Retinal pigment epithelial cell (primary cell): ENCODE results near the gene FAM78B.

Experiments used
- DNase-seq: peaks from one replicate; pipeline ENCODE4 v3.0.0-alpha.2; 2010; ENCODE audit warnings: low read depth
- H3K4me3 ChIP-seq: 2 replicates; pipeline ENCODE4 v1.5.1; 2011; ENCODE audit warnings: mild to moderate bottlenecking, low read length, control low read depth, moderate library complexity
- TF ChIP-seq, protein P1 (sequence below): conservative IDR thresholded peaks from 2 replicates; pipeline ENCODE4 v1.5.1; 2011; ENCODE audit warnings: low read depth, low read length, control low read depth, inconsistent platforms

The FAM78B gene

DNA sequence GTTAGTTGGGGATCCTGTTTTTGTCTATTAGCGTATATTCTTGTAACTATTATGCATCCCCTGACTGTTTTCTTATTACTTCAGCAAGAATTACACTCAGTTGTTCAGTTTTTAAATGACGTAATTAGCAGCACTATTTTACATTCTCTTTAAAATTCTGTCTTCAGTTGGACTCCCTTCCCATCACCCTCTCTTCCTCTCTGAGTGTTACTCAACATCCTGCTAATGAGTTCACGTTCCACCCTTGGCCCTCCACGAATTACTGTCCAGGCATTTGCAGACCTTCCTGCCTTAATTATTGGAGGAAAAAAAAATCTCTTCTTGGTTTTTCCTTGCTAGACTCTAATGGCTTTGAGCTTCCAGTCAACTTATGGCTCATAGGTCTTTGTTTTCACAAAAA, 23.6 kb upstream of the FAM78B start:
- DNase-seq, result no peak
- TF ChIP-seq, protein P1, sequence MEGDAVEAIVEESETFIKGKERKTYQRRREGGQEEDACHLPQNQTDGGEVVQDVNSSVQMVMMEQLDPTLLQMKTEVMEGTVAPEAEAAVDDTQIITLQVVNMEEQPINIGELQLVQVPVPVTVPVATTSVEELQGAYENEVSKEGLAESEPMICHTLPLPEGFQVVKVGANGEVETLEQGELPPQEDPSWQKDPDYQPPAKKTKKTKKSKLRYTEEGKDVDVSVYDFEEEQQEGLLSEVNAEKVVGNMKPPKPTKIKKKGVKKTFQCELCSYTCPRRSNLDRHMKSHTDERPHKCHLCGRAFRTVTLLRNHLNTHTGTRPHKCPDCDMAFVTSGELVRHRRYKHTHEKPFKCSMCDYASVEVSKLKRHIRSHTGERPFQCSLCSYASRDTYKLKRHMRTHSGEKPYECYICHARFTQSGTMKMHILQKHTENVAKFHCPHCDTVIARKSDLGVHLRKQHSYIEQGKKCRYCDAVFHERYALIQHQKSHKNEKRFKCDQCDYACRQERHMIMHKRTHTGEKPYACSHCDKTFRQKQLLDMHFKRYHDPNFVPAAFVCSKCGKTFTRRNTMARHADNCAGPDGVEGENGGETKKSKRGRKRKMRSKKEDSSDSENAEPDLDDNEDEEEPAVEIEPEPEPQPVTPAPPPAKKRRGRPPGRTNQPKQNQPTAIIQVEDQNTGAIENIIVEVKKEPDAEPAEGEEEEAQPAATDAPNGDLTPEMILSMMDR, result no peak
- H3K4me3 ChIP-seq, result no peak overlapping the region

DNA sequence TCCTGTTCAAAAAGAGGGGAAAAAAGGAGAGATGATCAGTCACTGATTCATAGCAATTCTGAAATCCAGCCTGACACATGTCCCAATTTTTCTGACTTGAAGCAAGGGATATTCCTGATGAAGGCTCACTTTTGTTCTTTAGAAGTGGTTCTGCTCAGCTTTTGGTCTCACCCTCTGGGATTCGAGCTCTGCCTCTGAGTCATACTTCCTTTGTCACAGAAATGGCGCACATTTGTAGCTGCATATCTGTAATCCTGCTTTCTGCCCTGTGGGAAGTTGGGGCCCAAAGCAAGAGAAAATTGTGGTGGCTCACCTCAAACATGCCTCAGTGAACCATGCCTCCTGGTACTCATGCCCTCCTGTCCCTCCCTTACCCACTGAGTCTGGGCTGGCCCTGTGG, 22.3 kb upstream of the FAM78B start:
- DNase-seq, result no peak
- H3K4me3 ChIP-seq, result no peak overlapping the region

DNA sequence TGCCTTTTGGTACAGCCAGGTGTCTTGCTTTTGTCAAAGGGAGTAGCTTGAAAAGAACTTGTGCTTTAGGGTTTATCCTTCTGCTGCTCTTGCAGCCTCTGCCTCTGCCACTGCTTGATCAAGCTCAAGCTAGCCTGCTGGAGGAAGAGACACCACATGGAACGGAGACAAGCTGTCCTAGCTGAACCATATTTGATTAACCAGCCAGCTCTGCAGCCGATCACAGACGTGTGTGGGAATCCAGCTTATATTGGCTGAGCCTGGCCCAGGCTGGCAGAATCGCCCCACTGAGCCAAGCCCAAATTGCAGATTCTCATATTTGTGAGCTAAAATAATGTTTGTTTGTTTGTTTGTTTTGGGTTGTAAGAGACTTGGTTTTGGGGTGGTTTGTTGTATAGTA, 18.7 kb upstream of the FAM78B start:
- TF ChIP-seq, protein P1, result no peak
- DNase-seq, result no peak

More for the DNA sequence above, 22.3 kb upstream of the FAM78B start:
- TF ChIP-seq, protein P1, result no peak

DNA sequence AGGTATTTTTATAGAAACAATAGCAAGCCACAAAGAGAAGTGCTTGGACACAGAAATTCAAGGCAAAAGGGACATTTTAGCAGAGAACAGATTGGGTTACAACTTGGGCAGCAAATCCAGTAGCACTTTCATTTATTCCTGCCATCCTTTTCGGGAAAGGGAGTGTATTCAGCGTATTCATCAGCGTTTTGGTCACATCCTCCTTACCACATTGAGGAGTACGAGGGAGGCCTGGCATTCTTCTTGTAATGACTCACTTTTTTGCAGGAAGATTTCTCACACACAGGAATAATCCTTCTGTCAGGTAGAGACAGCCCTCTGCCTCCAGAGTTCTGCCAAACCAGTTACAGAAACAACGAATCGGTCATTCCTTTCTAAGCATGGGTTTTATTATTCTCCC, 18.1 kb upstream of the FAM78B start:
- H3K4me3 ChIP-seq, result no peak overlapping the region
- TF ChIP-seq, protein P1, result no peak
- DNase-seq, result no peak

More for the DNA sequence above, 18.7 kb upstream of the FAM78B start:
- no peak overlapping the region for H3K4me3 ChIP-seq

DNA sequence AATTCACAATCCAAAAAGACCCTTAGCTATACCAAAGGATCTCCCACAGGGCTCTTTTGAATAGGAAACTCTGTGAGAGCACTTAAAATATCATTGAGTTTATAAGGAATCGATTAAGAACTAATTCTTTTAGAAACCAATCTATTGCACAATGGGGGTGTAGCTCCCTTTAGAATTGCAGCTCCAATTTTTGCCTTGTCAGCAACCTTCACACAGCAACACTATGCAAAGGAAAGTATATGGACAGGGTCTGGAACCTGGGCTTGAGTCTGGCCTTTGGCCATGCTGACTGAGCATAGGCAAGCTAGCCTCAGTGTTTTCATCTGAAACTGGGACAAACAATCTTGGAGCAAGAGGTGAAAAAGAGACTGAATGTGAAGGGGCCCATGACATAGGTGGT, 17.2 kb upstream of the FAM78B start:
- TF ChIP-seq, protein P1, result no peak
- no peak overlapping the region for H3K4me3 ChIP-seq
- DNase-seq, result no peak

DNA sequence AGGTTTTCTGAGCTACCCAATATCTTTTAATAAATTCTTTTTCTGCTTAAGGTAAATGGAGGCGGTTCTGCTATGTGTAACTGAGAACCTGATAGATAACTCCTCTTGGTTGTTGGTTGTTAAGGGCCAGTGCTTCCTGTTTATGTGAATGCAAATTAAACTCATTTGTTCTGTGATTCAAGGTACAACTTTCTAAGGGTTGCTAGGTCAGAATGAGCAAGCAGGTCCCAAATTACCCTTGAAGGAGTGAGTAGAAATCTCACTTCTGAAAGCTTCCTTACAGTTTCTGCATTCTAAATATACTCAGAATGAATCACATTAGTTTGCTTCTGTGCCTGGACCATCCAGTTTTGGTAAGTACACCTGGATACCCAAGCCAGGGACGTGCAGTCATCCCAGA, 15.5 kb upstream of the FAM78B start:
- no peak overlapping the region for H3K4me3 ChIP-seq
- TF ChIP-seq, protein P1, result no peak
- no peak for DNase-seq

DNA sequence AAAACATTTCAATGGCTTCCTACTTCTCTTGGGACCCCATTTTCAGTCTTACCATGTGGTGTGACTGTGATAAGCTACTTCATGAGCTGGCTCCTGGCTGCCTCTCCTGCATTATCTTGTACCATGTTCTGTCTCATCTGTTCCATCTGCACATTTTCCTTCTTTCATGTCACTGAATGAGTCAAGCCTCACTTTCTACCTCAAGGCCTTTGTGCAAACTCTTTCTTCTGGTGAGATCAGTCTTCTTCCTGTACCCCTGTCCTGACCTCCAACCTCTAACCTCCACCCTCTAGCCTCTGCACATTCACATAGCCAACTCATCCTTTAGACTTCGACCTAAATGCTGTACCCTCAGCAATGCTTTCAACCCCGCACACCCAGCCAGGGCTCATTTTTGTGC, 9.6 kb upstream of the FAM78B start:
- TF ChIP-seq, protein P1, result no peak
- no peak overlapping the region for H3K4me3 ChIP-seq
- DNase-seq, result no peak
